Ureter (tissue), 1 donor: ENCODE measurements around the gene UBE2D2. TPM values are rescaled to one million over a fixed set of nuclear protein-coding genes. Genes with fewer than 3 reads are reported as not detected.
A peak's percentile ranks its signal among the peaks of the same experiment; 100 is the strongest.

ENCODE experiments used
- DNase-seq: peaks from one replicate; pipeline ENCODE4 v3.0.0-alpha.2; 2020; ENCODE audit warnings: low spot score
- total RNA-seq: library from RNA; stranded (reverse); gene quantifications from one replicate; pipeline ENCODE4 v1.2.4, GENCODE V29; 2023
- donor health status: DM: yes; HTN: yes; CAD: no.

UBE2D2 gene
- total RNA-seq, 1 donor from 2014 or later, result 180 TPM

- peak; percentile 78 for DNase-seq
Measured at GRCh38 chr5:139635606-139636206, 74.6 kb downstream of the UBE2D2 start.

GRCh38 chr5:139636207-139636792 lies 75.2 kb downstream of the UBE2D2 start:
- peak; percentile 56 for DNase-seq

- no peak for DNase-seq
Measured at GRCh38 chr5:139636975-139637408, 75.9 kb downstream of the UBE2D2 start.

- DNase-seq, result peak; percentile 88
Measured at GRCh38 chr5:139637438-139638089, 76.4 kb downstream of the UBE2D2 start.

DNA sequence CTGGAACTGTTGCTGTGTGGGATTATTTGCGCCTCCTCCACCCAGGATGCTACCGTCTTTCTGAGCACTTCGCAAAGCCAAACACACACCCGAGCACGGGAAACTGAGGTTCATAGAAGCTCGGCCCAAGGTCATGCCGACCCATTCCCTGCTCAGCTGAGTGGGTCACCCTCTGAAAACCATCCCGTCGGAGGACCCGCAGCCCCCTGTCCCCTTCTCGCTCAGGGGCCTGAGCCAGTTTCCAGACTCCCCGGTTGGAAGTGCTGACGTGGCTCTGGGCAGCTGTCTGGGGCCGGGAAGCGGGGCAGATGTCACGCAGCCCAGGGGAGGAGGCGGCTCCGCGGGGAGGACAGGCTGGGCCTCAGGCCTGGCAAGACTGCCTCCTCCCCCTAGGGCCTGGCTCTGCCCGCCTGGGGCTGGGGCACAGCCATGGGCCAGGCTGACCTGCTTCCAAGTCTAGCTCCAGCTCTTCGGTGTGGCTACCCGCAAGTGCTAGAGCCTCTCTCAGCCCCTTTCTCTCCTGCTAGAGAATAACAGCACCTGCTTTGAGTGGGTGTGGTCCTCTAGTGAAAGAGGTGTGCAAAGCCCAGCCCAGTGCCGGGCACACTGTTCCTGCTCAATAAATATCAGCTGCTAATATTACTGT lies 77.1 kb downstream of the UBE2D2 start:
- peak; percentile 86 for DNase-seq

DNA sequence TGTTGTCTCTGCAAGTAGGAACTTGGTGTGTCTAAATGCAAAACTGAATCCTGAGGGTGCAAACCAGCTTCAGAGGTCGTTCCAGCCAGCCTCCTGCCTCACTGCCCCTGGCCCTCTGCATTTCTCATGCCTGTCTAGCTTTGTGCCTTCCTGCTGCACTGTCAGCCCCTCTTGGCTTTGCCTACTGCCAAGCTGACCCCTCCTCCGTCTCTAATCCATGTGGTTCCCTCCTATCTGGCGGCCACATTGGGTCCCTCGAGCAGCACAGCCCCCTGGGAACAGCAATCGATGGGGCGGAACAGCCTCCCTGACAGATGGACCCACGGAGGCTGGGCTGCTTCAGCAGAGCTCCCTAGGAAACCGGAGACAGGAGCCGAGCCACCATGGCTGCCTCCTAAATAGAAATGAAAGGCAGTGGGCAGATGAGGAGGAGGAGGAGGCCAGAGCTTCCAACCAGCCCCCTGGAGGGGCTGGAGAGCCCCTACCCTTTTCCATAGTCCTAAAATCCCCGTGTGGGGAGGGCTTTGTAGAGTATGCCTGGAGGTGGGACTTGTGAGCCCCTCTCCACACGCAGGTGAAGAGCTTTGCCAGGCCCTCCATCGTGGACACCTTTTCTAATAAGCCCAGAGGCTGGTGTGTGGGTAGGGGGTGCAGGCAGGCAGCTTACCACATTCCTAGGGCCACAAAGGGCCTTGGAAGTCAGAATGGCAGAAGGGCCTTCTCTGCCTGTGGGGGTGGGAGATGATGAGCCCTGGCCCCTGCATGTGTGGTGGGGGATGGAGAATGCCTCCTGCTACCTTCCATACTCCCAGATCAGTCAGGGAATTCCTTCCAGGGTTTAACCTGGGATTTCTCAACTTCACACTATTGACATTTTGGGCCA lies 77.8 kb downstream of the UBE2D2 start:
- no peak for DNase-seq

- DNase-seq, result no peak
Measured at GRCh38 chr5:139639619-139640380, 78.7 kb downstream of the UBE2D2 start.

GRCh38 chr5:139640421-139641115 lies 79.4 kb downstream of the UBE2D2 start:
- no peak for DNase-seq

DNA sequence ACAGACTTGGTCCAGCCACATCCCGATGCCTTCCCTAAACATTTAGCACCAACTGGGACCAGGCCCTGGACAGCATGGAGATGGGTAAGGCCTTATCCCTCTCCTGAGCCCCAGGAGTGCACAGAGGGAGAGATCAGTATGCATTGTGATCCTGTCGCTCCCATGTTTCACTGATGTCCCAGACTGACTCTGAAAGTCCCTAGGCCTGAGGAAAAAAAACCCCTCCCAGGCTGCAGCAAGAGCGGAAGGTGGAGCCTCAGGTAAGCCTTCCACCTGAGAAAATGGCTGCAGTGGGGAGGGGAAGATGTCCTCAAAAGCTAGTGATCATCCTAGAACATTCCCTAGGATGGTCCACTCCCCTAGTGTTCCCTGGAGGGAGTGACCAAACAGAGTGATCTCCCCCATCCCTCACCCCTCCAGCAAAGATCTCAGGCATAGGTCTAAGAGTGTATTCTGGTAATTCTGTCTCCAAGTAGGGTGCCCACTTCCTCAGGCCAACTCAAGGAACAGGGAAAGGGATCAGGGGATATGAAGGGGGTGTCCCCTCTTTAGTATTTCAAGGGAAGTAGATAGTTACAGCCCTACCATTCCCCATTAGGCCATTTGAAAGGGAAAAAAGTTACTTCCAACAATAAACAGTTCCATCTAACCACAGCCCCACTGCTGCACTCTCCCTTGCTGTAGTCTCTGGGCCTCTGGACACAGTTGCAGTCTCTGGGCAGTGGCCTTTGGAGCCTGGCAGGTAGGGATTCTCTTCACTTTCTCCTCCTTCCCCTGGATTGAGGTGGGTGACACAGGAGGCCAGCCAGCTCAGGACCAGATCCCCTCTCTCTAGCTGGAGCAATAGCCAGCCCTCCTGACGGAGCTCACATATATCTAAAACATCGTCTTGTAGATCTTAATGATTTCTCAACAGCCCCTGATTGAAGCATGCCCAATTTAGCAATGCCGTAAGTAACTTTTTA lies 80.3 kb downstream of the UBE2D2 start:
- no peak for DNase-seq

DNA sequence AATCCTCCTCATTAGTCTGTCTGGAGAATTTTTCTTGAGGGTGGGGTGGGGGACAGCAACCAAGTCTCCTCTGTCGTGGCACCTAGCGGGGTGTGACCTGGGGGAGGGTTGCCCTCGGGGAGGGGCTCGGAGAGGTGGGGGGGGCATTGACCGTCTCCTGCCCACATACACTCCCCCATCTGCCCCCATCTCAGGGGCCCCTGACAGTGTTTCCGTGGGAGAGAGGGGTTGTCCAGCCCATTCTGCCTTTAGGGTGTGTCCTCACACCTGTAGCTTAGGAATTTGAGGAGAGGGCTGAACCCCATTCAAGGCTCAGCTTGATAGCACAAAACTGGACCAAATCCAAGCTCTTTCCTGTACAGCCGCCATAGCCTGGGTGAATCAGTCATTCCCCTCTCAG lies 81.1 kb downstream of the UBE2D2 start:
- DNase-seq, result peak; percentile 41

DNA sequence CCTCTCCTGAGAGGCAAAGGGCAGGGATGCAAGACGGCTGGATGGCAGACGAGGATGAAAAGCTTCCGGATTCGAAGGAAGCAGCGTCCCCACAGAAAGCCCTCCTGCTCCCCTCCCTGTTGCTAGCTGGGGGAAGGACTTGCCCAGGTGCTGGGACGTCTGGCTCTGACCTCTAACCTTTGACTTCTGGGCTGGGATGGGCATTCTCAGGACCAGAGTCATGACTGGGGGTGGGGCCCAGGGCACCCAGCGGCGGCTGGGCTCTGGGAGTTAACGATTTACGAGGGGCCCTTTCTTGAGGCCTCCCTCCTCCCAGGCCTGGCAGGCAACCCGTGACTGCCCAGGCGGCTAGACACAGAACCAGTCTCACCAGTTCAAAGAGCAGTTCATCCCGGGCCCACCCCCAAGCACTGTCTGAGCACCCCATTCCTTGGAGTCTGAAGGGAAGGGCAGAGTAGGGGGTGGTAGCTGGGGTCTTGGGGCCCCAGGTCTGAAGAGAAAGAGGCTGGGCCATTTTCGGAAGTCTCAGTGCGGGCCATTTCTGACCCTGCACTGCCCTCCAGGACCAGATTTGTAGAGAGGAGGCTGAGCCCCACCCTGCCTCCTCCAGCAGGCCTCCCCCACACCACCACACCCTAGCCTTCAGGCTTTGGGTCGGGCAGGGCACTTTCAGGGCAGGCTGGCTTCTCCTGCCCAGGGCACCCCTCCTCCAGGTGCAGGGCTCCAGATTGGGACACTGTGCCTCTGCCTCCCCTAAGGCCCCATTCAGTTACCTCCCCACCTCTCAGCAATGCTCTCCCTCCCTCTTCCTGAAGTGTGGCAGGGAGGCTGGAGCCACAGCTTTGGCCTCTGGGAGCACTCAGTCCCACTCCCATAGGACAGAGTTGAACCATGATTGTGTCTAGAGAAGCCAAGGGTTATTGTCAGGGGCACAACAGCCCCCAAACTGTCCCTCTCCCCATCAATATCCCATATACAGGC lies 82.0 kb downstream of the UBE2D2 start:
- DNase-seq, result peak; percentile 65

DNA sequence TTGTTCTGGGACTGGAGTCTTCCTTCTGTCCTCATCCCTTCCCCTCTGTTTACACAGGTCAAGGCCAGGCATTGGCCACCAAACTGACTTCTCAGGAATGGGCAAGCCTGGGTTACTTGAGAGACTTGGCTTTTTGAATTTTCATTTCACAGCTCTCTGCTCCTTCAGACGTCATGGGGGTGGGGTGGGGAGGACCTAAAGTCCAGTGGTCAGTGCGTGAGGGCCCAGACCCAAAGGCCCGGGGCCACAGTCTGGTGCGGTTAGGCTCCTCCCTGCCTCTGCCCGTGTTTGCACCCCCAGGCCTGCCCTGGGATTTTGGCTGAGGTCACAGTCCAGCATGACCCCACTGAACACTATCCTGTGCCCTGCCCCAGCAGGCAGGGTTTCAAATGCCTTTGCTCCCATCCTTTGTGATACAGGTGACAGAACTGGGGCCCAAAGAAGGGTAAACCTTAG lies 82.9 kb downstream of the UBE2D2 start:
- DNase-seq, result peak; percentile 39

GRCh38 chr5:139644646-139645429 lies 83.7 kb downstream of the UBE2D2 start:
- DNase-seq, result peak; percentile 26

DNA sequence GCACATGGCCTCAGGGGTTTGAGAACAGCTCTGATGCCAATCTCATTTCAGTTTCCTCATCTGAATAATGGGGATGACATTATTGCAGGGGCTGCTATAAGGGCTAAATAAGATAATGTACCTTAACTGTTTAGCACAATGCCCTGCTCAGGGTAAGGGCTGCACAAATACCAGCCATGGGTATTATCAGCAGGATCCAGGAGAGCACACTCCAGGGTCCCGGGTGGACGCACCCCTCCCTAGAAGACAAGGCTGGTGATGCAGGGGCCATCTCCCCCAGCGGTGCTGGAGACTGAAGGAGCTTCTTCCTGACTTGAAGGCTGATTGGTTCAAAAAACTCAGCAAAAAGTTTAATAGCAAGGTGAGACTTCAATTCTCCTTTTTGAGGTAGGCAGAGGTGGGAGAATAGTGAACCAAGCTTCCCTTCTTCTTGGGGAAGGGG lies 84.3 kb downstream of the UBE2D2 start:
- DNase-seq, result no peak

- DNase-seq, result peak; percentile 41
Measured at GRCh38 chr5:139646111-139646510, 85.0 kb downstream of the UBE2D2 start.

DNA sequence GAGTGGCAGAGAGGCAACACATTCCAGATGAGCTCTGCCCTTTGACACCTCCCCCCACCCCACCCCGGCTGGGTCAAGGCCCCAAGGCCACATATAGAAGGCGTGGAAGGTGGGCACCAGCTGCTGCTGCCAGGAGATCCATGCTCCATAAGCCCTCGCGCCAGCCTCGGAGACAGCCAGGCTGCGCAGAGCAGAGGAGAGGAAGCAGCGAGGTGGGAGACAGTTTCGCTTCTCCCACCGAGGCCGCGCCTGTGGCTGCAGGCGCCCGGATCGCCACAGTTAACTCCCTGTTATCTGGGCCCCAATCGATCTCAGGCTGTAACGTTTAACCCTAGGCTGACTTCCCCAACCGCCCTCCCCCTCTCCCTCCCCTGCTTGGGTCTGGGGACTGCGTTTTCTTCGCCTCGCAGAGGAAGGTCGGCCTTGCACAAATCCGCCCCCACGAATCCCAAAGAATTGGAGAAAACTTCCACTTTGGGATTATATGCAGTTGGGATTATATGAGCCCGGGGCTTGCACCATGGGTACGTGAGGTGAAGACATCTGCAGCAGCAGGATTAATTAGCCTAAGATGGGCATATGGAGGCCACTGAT lies 85.9 kb downstream of the UBE2D2 start:
- DNase-seq, result no peak
